ENCODE data around the gene POMGNT2.

The POMGNT2 gene

GRCh38 chr3:43032646-43033628, 72.9 kb downstream of the POMGNT2 start:
- Histone ChIP-seq H3K4me1 (ENCODE audit: control insufficient read depth in 1 of 2, insufficient read depth in 1 of 2, low read depth in 1 of 2, low read length in 1 of 2) (no peaks in the 10 kb centered on the region), H3K36me3 (no peaks in the 10 kb centered on the region)

GRCh38 chr3:43031889-43032545, 73.9 kb downstream of the POMGNT2 start:
- Histone ChIP-seq H3K27ac (no peak overlapping the region), H3K4me1 (ENCODE audit: control insufficient read depth in 1 of 2, insufficient read depth in 1 of 2, low read depth in 1 of 2, low read length in 1 of 2) (no peaks in the 10 kb centered on the region), H3K36me3 (no peaks in the 10 kb centered on the region), H3K4me3 (ENCODE audit: low read depth in 1 of 2, low read length in 1 of 2) (no peak overlapping the region), H3K9me3 (no peaks in the 10 kb centered on the region), H3K27me3 (no peaks in the 10 kb centered on the region)
- TF ChIP-seq, protein P1, sequence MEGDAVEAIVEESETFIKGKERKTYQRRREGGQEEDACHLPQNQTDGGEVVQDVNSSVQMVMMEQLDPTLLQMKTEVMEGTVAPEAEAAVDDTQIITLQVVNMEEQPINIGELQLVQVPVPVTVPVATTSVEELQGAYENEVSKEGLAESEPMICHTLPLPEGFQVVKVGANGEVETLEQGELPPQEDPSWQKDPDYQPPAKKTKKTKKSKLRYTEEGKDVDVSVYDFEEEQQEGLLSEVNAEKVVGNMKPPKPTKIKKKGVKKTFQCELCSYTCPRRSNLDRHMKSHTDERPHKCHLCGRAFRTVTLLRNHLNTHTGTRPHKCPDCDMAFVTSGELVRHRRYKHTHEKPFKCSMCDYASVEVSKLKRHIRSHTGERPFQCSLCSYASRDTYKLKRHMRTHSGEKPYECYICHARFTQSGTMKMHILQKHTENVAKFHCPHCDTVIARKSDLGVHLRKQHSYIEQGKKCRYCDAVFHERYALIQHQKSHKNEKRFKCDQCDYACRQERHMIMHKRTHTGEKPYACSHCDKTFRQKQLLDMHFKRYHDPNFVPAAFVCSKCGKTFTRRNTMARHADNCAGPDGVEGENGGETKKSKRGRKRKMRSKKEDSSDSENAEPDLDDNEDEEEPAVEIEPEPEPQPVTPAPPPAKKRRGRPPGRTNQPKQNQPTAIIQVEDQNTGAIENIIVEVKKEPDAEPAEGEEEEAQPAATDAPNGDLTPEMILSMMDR (IDR thresholded peaks at IDR 0.05) = no peak

More at GRCh38 chr3:43032646-43033628, 72.9 kb downstream of the POMGNT2 start:
- Histone ChIP-seq H3K27ac (no peak overlapping the region), H3K27me3 (no peaks in the 10 kb centered on the region), H3K4me3 (ENCODE audit: low read depth in 1 of 2, low read length in 1 of 2) (no peak overlapping the region), H3K9me3 (no peaks in the 10 kb centered on the region)
- TF ChIP-seq, protein P1 (IDR thresholded peaks at IDR 0.05) = no peak

GRCh38 chr3:43031485-43031884, 74.4 kb downstream of the POMGNT2 start:
- TF ChIP-seq, protein P1 (IDR thresholded peaks at IDR 0.05) = no peak
- no peaks in the 10 kb centered on the region for H3K36me3 ChIP-seq

GRCh38 chr3:43030162-43030935, 75.5 kb downstream of the POMGNT2 start:
- no peak overlapping the region for H3K4me3 ChIP-seq (ENCODE audit: low read depth in 1 of 2, low read length in 1 of 2)
- H3K27me3 ChIP-seq = no peaks in the 10 kb centered on the region
- no peaks in the 10 kb centered on the region for H3K36me3 ChIP-seq
- TF ChIP-seq, protein P1 (IDR thresholded peaks at IDR 0.05) = no peak
- no peak overlapping the region for H3K27ac ChIP-seq
- H3K4me1 ChIP-seq (ENCODE audit: control insufficient read depth in 1 of 2, insufficient read depth in 1 of 2, low read depth in 1 of 2, low read length in 1 of 2) = no peaks in the 10 kb centered on the region
- no peaks in the 10 kb centered on the region for H3K9me3 ChIP-seq

More at GRCh38 chr3:43031485-43031884, 74.4 kb downstream of the POMGNT2 start:
- no peak overlapping the region for H3K4me3 ChIP-seq (ENCODE audit: low read depth in 1 of 2, low read length in 1 of 2)
- H3K27me3 ChIP-seq = no peaks in the 10 kb centered on the region
- H3K27ac ChIP-seq = no peak overlapping the region
- no peaks in the 10 kb centered on the region for H3K4me1 ChIP-seq (ENCODE audit: control insufficient read depth in 1 of 2, insufficient read depth in 1 of 2, low read depth in 1 of 2, low read length in 1 of 2)
- H3K9me3 ChIP-seq = no peaks in the 10 kb centered on the region

Data from neutrophil (primary cell).